PC-3 (cell line): ENCODE data around the gene ENTHD1.

Source experiments
- CTCF ChIP-seq: fragments of 300-600 bp; sonication (generic); conservative IDR thresholded peaks from 2 replicates; pipeline ENCODE4 v1.5.1; 2017; ENCODE audit warnings: antibody characterized with exemption, low read depth, mild to moderate bottlenecking, low read length
- EZH2 ChIP-seq: fragments of 300-600 bp; sonication (generic); IDR thresholded peaks from one replicate; pipeline ENCODE4 v1.6.1; 2017; ENCODE audit warnings: antibody characterized with exemption, mild to moderate bottlenecking, low read length; ENCODE audit not compliant: unreplicated experiment
- EZH2phosphoT487 ChIP-seq: fragments of 300-600 bp; sonication (generic); IDR thresholded peaks from 2 replicates; pipeline ENCODE4 v1.6.1; 2018; ENCODE audit warnings: mild to moderate bottlenecking, antibody characterized with exemption, low read length, borderline replicate concordance

DNA sequence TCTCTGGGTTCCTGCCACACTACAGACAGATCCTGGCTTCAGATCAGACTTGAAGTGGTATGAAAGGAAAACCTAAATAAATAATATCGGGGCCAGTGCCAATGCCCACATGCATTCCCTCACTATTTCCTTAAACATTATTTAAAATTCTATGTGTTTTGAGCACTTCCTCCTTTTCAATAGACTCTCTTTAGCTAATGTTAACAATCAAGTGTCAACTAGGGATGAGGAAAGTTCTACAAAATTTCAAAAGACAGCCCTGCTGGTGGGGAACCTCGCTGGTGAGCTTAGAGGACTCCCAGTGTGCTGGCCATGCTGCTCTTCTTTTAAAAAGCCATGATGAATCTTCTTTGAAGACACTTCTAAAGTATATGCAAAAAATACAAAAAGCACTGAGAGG is 87.5 kb downstream of the ENTHD1 start:
- no peak for TF ChIP-seq CTCF
- no peak for TF ChIP-seq EZH2phosphoT487
- TF ChIP-seq EZH2 = no peak
